ENCODE results near the gene MCCD1. TPM values are rescaled to one million over a fixed set of nuclear protein-coding genes. Genes with fewer than 3 reads are reported as not detected.

Gene MCCD1
- total RNA-seq, 1 donor from 2014 or later: not detected

- no peak overlapping the region for H3K4me3 Mint-ChIP-seq
- peaks cover 13% of the 10 kb centered on the region for H3K27me3 Mint-ChIP-seq
- peaks cover 20% of the 10 kb centered on the region for H3K36me3 Mint-ChIP-seq
- no peaks in the 10 kb centered on the region for H3K4me1 Mint-ChIP-seq (ENCODE audit: unreplicated experiment)
- DNase-seq (ENCODE audit: extremely low spot score, unreplicated experiment): no peak
- no peak overlapping the region for H3K27ac Mint-ChIP-seq
- no peak for TF ChIP-seq CTCF (conservative IDR thresholded peaks at IDR 0.05)
- no peaks in the 10 kb centered on the region for H3K9me3 Mint-ChIP-seq
Observed at GRCh38 chr6:31525932-31526591, 2.7 kb upstream of the MCCD1 start.

- no peaks in the 10 kb centered on the region for H3K27me3 Mint-ChIP-seq
- H3K9me3 Mint-ChIP-seq: no peaks in the 10 kb centered on the region
- no peak for DNase-seq (ENCODE audit: extremely low spot score, unreplicated experiment)
- H3K4me1 Mint-ChIP-seq (ENCODE audit: unreplicated experiment): peaks cover 4% of the 10 kb centered on the region
- peaks cover 33% of the 10 kb centered on the region for H3K36me3 Mint-ChIP-seq
- H3K4me3 Mint-ChIP-seq: no peak overlapping the region
- no peak for TF ChIP-seq CTCF (conservative IDR thresholded peaks at IDR 0.05)
- peak overlapping the region; percentile 70 for H3K27ac Mint-ChIP-seq
Observed at GRCh38 chr6:31528307-31528777, 420 bp upstream of the MCCD1 start.

- H3K36me3 Mint-ChIP-seq: peaks cover 36% of the 10 kb centered on the region
- no peak overlapping the region for H3K27ac Mint-ChIP-seq
- no peaks in the 10 kb centered on the region for H3K27me3 Mint-ChIP-seq
- no peaks in the 10 kb centered on the region for H3K9me3 Mint-ChIP-seq
- no peak overlapping the region for H3K4me3 Mint-ChIP-seq
- peaks cover 4% of the 10 kb centered on the region for H3K4me1 Mint-ChIP-seq (ENCODE audit: unreplicated experiment)
- no peak for DNase-seq (ENCODE audit: extremely low spot score, unreplicated experiment)
- TF ChIP-seq CTCF (conservative IDR thresholded peaks at IDR 0.05): no peak
Observed at GRCh38 chr6:31529329-31530150, 778 bp downstream of the MCCD1 start.

GRCh38 chr6:31530659-31531058, 1.9 kb downstream of the MCCD1 start:
- no peaks in the 10 kb centered on the region for H3K9me3 Mint-ChIP-seq
- DNase-seq (ENCODE audit: extremely low spot score, unreplicated experiment): no peak
- peak overlapping the region; percentile 68 for H3K27ac Mint-ChIP-seq
- no peak overlapping the region for H3K4me3 Mint-ChIP-seq
- no peaks in the 10 kb centered on the region for H3K27me3 Mint-ChIP-seq
- peaks cover 44% of the 10 kb centered on the region for H3K36me3 Mint-ChIP-seq
- H3K4me1 Mint-ChIP-seq (ENCODE audit: unreplicated experiment): peaks cover 4% of the 10 kb centered on the region
- TF ChIP-seq CTCF (conservative IDR thresholded peaks at IDR 0.05): no peak

- H3K4me1 Mint-ChIP-seq (ENCODE audit: unreplicated experiment): peaks cover 4% of the 10 kb centered on the region
- DNase-seq (ENCODE audit: extremely low spot score, unreplicated experiment): no peak
- H3K27me3 Mint-ChIP-seq: no peaks in the 10 kb centered on the region
- H3K27ac Mint-ChIP-seq: no peak overlapping the region
- no peak for TF ChIP-seq CTCF (conservative IDR thresholded peaks at IDR 0.05)
- H3K4me3 Mint-ChIP-seq: no peak overlapping the region
- peaks cover 50% of the 10 kb centered on the region for H3K36me3 Mint-ChIP-seq
- H3K9me3 Mint-ChIP-seq: no peaks in the 10 kb centered on the region
Observed at GRCh38 chr6:31531162-31531561, 2.4 kb downstream of the MCCD1 start.
